Ovary (tissue), 9 donors: ENCODE measurements around the gene SLC26A1. TPM values are rescaled to one million over a fixed set of nuclear protein-coding genes. Genes with fewer than 3 reads are reported as not detected.

Experiments
- DNase-seq, 5 donors: peaks; one replicate each; pipeline ENCODE4 v3.0.0-alpha.2; 2019 to 2020
- H3K27ac ChIP-seq, 2 donors: fragments of 200-600 bp; one replicate each; pipeline versions ENCODE4 v1.5.1 to v1.8.0; 2019 to 2022
- H3K27me3 ChIP-seq: fragments of 200-600 bp; one replicate; pipeline ENCODE4 v1.8.0; 2022
- H3K36me3 ChIP-seq: fragments of 200-600 bp; sonication (generic); one replicate; pipeline ENCODE4 v1.5.1; 2019
- H3K4me1 ChIP-seq: one replicate; pipeline ENCODE4 v1.8.1; 2013; ENCODE audit warnings: mild to moderate bottlenecking, moderate library complexity; ENCODE audit not compliant: insufficient read depth
- H3K4me3 ChIP-seq: fragments of 200-600 bp; sonication (generic); one replicate; pipeline ENCODE4 v1.5.1; 2017
- H3K9me3 ChIP-seq, 2 donors: fragments of 200-600 bp in 1 of 2; sonication (generic) in 1 of 2; one replicate each; pipeline versions ENCODE4 v1.5.1 to v1.8.1; 2013 to 2019; ENCODE audit warnings: mild to moderate bottlenecking in 1 of 2, moderate library complexity in 1 of 2
- CTCF ChIP-seq, 3 donors: fragments of 450-650 bp in 2 of 3; fragments of 200-600 bp in 1 of 3; IDR thresholded peaks; one replicate each; pipeline versions ENCODE4 v1.5.1 to v1.8.0; 2016 to 2022; ENCODE audit warnings: antibody characterized with exemption in 3 of 3, mild to moderate bottlenecking in 1 of 3
- EP300 ChIP-seq: sonication (generic); formaldehyde crosslinking; IDR thresholded peaks from one replicate; pipeline ENCODE4 v1.6.1; 2017; ENCODE audit warnings: antibody characterized with exemption
- POLR2A ChIP-seq: fragments of 450-650 bp; IDR thresholded peaks from one replicate; pipeline ENCODE4 v1.6.1; 2017; ENCODE audit warnings: antibody characterized with exemption, mild to moderate bottlenecking, moderate library complexity
- WGBS, 3 donors: extraction: QIAGEN DNeasy Blood & Tissue Kit in 1 of 3; methylation state at CpG; one replicate each; pipeline versions ENCODE4 v1.1.5 to v1.1.7; 2013 to 2017; 5-methylcytosine and 5-hydroxymethylcytosine counted together
- intact Hi-C, 4 donors: fragments of 100-400 bp; cut with DNase I; formaldehyde crosslinking; loops; one replicate each; pipeline versions ENCODE4 v1.11.0 to v1.15.1; 2022 to 2023
- polyA plus RNA-seq, 2 donors: library from polyadenylated mRNA; stranded (reverse); fragments of 200-250 nt in 1 of 2; fragments of 350-450 nt in 1 of 2; fragmentation: Illumina TruSeq in 1 of 2; extraction: RNeasy Lipid Tissue Mini Kit (QIAGEN cat#74804) in 1 of 2; gene quantifications; one replicate each; pipeline ENCODE4 v1.2.3, GENCODE V29; 2013 to 2014
- total RNA-seq, 7 donors: library from RNA; depleted of rRNA in 2 of 7; stranded (reverse); fragments of >200 nt in 2 of 7; fragmentation: NEBNext Ultra II Directional in 3 of 7; extraction: Animal tissue kit (Norgen Biotek cat#: 25700) in 3 of 7; gene quantifications; one replicate each; pipeline versions ENCODE4 v1.1.0 to v1.2.4, GENCODE V29; 2016 to 2023
- donor health status: DM: no; HTN: no; CAD: no; lungs with moderate emphysema.
- donor health status: DM: no; HTN: no; CAD: no.
- donor health status: Bipolar disorder and iron deficiency.
- donor health status: DM: yes; HTN: yes; CAD: no.
- donor health status: DM: no; HTN: no; CAD: no.
- donor health status: DM: yes; HTN: yes; CAD: no.

SLC26A1 gene
- total and polyA plus RNA-seq, 9 donors, result 0.10 to 1.1 (median 0.25) TPM; not detected in 1

DNA sequence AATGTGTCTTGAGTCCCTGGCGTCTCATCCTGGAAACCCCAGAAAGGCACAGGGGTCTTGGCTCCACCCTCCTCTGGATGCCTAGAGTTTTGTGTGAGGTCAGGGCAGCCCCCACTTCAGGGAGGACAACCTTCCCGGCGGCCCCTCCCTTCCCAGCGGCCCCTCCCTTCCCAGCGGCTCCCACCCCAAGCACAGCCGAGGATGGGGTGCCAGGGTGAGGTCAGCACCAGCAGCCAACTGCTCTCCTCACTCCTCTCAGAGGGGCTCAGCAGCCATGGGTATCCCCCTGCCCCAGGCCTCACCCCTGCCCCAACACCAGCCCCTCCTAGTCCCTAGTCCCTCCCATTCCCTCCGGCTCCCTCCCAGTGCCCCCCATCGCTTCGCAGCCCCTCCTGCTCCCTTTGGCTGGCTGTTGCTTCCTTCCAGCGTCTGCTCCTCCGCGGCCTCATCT is 37.2 kb downstream of the SLC26A1 start:
- intact Hi-C loops, result no loop called here

GRCh38 chr4:955161-955921 is 37.9 kb downstream of the SLC26A1 start:
- intact Hi-C loops, result no loop called here
- no peaks in the 10 kb centered on the region for H3K27me3 ChIP-seq
- no peaks in the 10 kb centered on the region for H3K9me3 ChIP-seq
- H3K4me3 ChIP-seq, result no peak overlapping the region
- 91 to 92% (median 92%) methylated on average over 31 to 33 of the region's 33 CpGs for WGBS, 3 donors
- no peak for DNase-seq
- H3K4me1 ChIP-seq, result no peaks in the 10 kb centered on the region
- H3K27ac ChIP-seq, result no peak overlapping the region
- TF ChIP-seq POLR2A (no peak), EP300 (no peak), CTCF (IDR thresholded peaks at IDR 0.05) (no peak)
- no peaks in the 10 kb centered on the region for H3K36me3 ChIP-seq

More for the DNA sequence above, 37.2 kb downstream of the SLC26A1 start:
- peak in 1 of 5 donors; percentile 9 for DNase-seq
- Histone ChIP-seq H3K36me3 (no peaks in the 10 kb centered on the region), H3K4me1 (no peaks in the 10 kb centered on the region), H3K9me3 (no peaks in the 10 kb centered on the region), H3K27ac (no peak overlapping the region), H3K4me3 (no peak overlapping the region), H3K27me3 (no peaks in the 10 kb centered on the region)
- WGBS, 3 donors, result 74 to 81% (median 77%) methylated on average over 11 to 12 of the region's 12 CpGs
- no peak for TF ChIP-seq POLR2A
- TF ChIP-seq CTCF (IDR thresholded peaks at IDR 0.05), result no peak
- no peak for TF ChIP-seq EP300

DNA sequence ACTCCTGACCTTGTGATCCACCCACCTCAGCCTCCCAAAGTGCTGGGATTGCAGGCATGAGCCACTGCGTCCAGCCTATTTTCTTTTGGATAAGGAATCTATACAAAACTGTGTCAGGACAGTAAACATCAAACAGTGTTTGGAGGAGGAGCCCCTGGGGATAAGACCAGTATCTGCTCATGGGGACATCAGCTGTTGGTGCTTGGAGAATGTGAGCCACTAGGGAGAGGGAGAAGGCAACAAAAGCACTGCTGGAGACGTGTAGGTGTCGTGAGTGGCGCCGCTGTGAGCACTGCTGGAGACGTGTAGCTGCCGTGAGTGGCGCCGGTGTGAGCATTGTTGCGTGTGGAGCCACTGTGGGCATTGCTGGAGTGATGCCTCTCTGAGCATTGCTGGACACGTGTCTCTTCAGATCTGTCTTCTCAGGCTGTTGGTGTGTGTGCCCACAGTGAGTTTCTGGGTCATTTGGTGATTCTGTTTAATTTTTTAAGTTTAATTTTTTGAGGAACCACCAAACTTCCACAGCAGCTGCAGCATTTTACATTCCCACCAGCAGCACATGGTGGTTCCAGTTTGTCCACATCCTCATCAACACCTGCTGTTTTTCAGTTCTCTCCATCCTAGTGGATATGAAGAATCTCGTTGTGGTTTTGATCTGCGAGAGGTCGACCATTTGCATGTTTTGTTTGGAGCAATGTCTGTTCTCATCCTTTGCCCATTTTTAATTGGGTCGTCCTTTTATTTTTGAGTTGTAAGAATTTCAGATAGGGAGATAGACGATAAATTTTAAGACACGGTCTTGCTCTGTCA is 38.8 kb downstream of the SLC26A1 start:
- TF ChIP-seq CTCF (IDR thresholded peaks at IDR 0.05), result no peak
- no peak for TF ChIP-seq EP300
- no peak for TF ChIP-seq POLR2A
- no peaks in the 10 kb centered on the region for H3K4me1 ChIP-seq
- no peak overlapping the region for H3K4me3 ChIP-seq
- no peaks in the 10 kb centered on the region for H3K9me3 ChIP-seq
- H3K36me3 ChIP-seq, result no peaks in the 10 kb centered on the region
- WGBS, 3 donors, result 90 to 91% (median 91%) methylated on average over 17 of the region's 17 CpGs
- H3K27me3 ChIP-seq, result no peaks in the 10 kb centered on the region
- intact Hi-C loops, result no loop called here
- peak in 1 of 5 donors; percentile 6 for DNase-seq
- no peak overlapping the region for H3K27ac ChIP-seq

GRCh38 chr4:953574-953915 is 39.7 kb downstream of the SLC26A1 start:
- no peaks in the 10 kb centered on the region for H3K9me3 ChIP-seq
- no peaks in the 10 kb centered on the region for H3K4me1 ChIP-seq
- H3K4me3 ChIP-seq, result no peak overlapping the region
- no peak for DNase-seq
- TF ChIP-seq CTCF (IDR thresholded peaks at IDR 0.05) (no peak), EP300 (no peak), POLR2A (no peak)
- H3K36me3 ChIP-seq, result no peaks in the 10 kb centered on the region
- intact Hi-C loops, result no loop called here
- H3K27me3 ChIP-seq, result no peaks in the 10 kb centered on the region
- WGBS, 3 donors, result 96 to 97% (median 97%) methylated on average over 13 of the region's 13 CpGs
- no peak overlapping the region for H3K27ac ChIP-seq
